GM11168 (cell line): ENCODE data around the gene ZFP90.

Source experiments
- in situ Hi-C: fragments of 300-500 bp; cut with MboI; formaldehyde crosslinking; loops from one replicate; pipeline ENCODE4 v1.12.0; 2022; ENCODE audit warnings: low sequenced_read_pairs; ENCODE audit not compliant: unreplicated experiment

The ZFP90 gene

DNA sequence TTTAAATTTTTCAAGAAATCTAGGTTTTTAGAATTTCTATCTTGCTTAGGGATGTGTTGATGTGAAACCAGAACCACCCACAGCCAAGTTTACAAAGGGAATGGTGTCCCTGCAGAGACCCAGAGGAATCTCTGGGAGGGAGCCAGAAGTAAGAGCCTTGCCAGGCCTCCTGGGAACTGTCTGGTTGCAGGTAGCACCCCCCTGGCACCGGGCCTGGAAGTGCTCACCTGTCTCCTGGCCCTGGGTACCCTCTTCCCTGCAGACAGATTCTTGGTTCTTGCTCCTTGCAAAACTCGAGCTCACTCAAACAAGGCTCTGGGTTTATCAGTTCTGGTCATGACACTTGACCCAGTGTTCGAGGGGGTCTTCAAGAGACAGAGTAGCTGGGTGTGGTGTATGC lies 24.6 kb upstream of the ZFP90 start:
- in situ Hi-C loops = no loop called here

DNA sequence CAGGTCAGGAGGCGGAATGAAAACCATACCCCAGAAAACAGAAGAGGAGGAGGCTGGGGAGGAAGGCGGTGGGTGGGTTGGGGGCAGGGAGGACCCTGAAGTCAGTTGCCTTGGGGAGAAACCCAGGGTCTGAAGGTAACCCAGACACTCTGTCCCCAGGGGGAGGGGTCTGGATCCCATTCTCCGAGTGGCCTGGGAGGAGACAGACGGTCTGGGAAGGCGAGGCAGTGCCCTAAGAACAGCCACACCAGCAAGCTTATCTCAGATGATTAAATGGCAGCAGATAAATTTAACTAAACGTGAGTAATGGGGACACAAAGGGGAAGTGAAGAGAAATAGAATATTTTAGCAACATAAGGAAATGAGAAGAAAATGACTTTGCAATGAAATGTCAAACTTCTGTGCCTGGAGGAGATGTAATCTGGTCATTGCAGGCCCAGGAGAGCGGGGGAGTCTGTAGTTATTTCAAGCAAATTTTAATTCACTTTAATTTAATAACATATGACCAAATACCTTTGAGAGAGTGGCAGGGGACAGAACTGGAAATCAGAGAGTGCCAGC lies 21.4 kb upstream of the ZFP90 start:
- in situ Hi-C loops = loop anchor here (5.0 kb wide), 1 partner anchor 70 kb away; the partner anchor contains the start of gene SMPD3

DNA sequence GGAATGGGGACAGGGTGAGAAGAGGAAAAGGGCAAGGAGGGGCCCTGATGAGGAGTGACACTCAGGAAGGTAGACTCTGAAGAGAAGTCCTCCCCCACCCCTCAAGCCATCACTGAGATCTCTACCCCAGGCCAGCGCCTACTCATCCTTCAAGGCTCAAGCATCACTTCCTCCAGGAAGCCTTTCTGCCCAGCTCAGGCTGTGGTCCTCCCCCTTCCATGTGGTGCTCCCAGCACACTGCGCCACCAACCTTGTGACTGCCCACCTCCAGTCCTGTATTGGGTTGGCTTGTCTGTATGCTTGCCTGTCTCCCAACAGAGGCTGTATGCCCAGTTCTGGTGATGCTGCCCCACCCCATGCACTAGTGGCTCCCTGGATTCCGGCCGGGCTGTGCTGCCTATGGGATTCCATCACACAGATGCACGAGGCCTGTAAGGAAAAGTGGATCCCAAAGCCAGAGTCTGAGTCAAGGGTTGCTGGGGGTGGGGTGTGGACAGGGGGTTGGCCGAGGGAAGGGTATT lies 19.8 kb upstream of the ZFP90 start:
- in situ Hi-C loops = loop anchor here (5.0 kb wide), 1 partner anchor 72 kb away; the partner anchor contains the start of gene SMPD3

DNA sequence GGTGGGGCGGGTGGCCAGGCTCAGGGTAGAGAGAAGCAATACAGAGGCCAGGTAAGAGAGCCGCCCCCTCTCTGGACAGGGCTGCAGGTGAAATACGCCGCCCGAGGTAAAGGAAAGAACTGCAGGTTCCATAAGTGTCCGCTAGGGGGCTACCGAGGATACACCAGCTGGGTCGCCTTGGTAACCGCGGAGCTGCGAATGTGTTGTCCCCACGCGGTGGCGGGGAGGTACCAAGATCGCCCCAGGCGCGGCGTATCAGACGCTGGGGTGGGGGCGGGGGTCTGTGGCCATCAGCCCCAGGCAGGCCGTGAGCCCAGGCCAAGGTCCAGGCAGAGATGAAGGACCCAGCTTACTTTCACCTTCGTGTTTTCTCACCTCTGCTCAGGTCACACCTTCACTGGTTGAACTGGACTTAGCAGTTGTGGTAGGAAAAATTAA lies 18.4 kb upstream of the ZFP90 start:
- in situ Hi-C loops = loop anchor here (10.0 kb wide), 3 partner anchors 184 to 594 kb away; no protein-coding TSS in a partner anchor

DNA sequence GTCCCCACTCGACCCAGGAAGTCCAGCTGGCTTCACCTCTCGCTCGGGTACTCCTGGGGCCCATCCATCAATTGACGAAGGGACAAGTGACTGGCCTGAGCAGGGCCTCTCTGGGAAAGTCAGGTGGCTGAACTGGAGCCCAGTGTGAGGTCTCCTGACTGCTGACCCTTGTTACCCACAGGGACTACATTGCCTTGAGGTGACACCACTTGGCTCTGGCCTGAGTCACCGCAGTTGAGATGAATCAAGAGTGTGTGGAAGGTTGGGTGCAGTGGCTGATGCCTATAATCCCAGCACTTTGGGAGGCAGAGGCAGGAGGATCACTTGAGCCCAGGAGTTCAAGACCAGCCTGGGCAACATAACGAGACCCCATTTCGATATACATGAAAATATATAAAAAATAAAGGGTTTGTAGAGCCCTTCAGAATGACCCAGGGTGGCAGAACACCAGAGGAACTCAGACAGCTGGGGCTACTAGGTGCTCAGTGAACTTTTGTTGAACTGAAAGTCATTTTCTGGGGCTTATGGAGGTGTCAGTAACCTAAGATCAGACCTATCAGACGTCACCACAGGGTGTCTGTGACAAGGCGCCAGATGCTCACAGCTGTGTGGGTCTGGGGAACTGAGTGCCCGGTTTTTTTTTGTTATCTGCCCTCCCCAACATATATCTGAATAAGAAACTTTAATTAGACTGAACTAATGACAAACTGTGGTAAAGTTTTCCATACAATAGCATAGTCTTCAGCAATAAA lies 14.8 kb upstream of the ZFP90 start:
- in situ Hi-C loops = loop anchor here (10.0 kb wide), 3 partner anchors 181 to 591 kb away; no protein-coding TSS in a partner anchor

DNA sequence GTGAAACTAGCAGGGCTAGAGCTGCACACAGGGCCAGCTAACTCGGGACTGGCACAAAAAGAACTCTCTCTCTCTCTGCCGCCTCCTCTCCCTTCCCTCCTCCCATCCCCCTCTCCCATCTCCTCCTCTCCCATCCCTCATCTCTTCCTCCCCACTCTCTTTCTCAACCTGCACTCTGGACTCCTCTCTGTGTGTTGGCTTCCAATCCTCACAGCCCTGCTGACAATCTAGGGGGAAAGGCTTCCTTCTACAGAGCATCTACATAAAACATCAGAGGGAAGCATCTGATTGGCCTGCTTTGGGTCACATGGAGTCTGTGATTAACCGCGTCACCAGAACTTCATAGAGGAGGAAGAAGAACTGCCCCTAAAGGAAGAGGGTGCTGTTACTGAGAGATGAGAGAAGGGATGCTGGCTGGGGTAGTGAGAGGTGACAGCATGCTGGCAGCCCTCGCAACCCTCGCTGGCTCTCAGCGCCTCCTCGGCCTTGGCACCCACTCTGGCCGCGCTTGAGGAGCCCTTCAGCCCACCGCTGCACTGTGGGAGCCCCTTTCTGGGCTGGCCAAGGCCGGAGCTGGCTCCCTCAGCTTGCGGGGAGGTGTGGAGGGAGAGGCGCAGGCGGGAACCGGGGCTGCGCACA lies 12.8 kb upstream of the ZFP90 start:
- in situ Hi-C loops = loop anchor here (10.0 kb wide), 3 partner anchors 179 to 589 kb away; no protein-coding TSS in a partner anchor

DNA sequence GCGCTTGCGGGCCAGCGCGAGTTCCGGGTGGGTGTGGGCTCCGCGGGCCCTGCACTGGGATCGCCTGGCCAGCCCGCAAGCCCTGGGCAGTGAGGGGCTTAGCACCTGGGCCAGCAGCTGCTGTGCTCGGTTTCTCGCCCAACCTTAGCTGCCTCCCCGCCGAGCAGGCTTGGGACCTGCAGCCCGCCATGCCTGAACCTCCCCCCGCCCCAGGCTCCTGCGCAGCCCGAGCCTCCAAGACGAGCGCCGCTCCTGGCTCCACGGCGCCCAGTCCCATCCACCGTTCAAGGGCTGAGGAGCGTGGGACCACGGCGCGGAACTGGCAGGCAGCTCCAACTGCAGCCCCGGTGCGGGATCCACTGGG lies 12.3 kb upstream of the ZFP90 start:
- in situ Hi-C loops = loop anchor here (10.0 kb wide), 3 partner anchors 178 to 588 kb away; no protein-coding TSS in a partner anchor

DNA sequence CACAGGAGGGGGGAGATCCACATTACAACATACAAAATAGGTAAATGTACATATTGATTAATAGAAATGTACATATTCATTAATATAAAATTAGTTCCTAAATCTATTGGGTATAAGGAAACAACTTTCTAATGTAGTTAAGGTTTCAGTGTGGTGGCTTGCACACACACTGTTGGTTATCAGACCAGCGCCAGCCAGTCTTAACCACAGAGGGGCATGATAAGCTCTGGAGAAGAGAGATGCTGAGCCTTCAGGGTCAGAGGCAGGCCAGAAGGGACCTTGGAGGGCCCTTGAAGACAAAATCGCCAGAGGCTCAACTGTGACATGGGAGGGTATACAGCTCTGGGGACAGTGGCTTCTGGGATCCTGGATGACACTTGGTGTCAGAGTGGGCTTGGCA lies 10.9 kb upstream of the ZFP90 start:
- in situ Hi-C loops = loop anchor here (10.0 kb wide), 3 partner anchors 177 to 587 kb away; no protein-coding TSS in a partner anchor

DNA sequence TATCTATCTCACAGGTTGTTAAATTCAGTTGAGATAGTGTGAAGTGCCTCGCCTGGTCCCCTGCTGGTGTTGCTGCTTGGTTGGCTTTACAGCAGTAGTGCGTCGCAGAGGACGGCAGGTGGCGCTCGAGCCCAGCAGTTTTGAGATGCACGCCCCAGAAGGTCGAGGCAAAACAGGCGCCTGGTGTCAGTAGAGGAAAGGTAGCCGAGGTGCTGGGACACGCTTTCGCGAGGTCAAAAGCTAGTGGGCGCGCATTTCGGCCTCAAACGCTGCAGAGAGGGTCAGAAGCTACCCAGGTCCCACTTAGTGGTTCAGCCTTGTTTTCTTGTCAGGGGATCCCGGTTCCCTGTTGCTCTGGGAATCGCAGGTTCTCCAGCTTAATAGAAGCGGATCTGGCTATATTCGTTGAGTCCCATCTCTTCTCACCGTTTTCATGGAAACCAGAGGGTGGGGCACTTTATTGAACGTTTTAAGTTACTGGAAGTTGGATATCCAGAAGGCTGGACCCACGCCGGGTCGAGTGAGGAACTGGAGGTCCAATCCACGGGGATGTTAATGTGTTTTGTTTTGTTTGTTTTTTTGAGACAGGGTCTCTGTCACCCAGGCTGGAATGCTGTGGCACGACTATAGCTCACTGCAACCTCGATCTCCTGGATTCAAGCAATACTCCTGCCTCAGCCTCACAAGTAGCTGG lies 10.3 kb upstream of the ZFP90 start:
- in situ Hi-C loops = loop anchor here (10.0 kb wide), 3 partner anchors 176 to 586 kb away; no protein-coding TSS in a partner anchor

DNA sequence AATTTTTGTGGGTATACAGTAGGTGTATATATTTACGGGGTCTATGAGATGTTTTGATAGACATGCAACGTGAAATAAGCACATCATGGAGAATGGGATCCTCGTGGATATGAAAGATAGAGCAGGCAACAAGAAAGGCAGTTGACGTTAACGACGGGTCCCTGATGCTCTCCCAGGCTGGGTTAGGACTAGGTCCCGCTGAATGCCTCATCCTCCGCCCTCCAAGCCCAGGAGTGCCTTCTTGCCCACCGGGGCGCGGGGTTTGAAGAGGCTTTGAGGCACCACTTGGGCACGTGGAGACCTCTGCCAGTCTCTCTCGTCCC lies 9.5 kb upstream of the ZFP90 start:
- in situ Hi-C loops = loop anchor here (10.0 kb wide), 3 partner anchors 175 to 585 kb away; no protein-coding TSS in a partner anchor

DNA sequence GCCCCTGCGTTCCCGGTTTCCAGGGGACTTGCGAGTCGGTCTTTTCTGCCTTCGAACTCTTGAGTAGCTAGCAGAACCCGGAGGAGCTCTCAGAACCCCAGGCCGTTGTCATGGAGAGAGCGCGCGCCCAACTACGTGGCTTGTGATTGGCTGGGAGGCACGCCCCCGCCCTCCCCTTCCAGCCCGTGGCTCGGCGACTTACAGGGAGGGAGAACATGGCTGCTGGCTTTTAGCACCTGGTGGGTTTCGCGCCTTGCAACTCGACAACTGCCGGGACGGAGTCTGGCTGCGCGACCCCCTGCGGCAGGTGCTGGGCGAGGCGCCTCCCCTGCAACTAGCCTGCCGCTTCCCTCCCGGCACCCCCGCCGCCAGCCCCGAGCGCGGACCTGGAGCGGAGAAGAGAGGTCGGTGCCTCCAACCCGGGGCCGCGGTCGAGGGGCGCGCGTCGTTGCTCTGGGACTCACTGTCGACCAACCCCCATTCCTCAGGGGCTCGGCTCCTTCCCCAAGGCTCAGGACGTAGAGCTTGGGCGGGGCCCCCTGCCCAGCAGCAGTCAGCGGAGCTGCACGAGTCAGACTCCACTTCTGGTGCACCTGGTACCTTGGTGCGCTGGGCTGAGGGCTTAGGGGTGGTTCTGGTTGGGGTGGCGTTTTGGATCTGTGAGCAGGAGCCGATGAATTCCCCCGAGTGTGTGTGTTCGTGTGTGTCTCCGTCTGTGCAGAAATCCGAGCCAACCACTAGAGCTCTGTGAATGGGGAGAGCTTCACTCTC lies 9.0 kb upstream of the ZFP90 start:
- in situ Hi-C loops = loop anchor here (10.0 kb wide), 3 partner anchors 175 to 585 kb away; no protein-coding TSS in a partner anchor

DNA sequence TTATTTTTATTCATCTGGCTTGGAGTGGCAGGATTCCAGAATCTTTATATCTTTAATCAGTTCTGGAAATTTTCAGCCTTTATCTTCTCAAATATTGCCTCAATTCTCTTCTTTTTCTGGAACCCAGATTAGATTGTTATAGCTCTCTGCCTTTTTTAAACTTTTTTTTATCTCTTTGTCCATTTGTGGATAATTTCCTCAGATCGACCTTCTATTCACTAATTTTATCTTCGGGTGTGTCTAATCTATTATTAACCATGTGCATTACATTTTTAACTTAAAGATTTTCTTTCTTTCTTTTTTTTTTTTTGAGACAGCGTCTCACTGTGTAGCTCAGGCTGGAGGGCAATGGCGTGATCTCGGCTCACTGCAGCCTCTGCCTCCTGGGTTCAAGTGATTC lies 5.2 kb upstream of the ZFP90 start:
- in situ Hi-C loops = no loop called here

DNA sequence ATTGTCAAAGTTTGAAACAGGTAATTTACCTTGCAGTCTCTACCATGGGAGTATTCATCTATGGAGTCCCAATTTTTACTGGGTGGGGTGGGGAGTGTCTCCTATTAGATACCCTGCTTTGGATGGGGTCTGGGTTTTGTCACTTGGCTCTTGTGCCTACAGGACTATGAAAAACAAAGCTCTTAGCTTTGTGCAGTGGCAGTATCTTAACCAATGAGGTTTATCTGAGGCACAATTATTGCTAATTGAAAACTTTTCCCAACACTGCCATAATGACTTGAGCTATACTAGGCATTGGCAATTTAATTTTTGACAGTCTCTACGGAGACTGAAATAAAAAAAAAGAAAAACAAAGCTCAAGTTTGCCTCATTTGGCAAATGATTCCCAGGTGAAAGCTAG lies 3.8 kb upstream of the ZFP90 start:
- in situ Hi-C loops = no loop called here

DNA sequence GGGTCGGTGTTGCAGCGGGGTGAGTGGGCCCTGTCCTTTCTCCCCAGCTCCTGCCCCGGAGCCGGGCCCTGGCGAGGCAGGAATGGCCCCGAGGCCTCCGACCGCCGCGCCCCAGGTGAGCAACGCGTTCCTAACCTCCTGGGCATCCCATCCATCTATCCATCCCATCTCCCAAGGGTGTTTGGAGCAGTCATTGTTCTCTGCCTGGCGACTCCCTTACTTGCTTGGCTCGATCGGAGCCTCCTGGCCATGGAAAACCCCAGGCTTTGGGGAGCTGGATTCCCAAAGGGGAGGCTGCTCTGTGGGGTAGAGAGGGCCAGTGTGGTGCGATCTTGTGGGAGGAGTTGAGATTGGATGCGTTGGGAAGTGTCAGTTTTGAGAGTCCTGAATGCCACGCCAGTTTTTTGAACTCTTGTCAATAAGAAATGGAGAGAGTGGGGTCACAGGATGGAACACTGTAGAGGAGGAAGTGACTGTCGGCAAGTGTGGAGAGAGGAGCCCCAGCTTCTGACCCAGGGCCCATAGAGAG lies 684 bp downstream of the ZFP90 start:
- in situ Hi-C loops = no loop called here

DNA sequence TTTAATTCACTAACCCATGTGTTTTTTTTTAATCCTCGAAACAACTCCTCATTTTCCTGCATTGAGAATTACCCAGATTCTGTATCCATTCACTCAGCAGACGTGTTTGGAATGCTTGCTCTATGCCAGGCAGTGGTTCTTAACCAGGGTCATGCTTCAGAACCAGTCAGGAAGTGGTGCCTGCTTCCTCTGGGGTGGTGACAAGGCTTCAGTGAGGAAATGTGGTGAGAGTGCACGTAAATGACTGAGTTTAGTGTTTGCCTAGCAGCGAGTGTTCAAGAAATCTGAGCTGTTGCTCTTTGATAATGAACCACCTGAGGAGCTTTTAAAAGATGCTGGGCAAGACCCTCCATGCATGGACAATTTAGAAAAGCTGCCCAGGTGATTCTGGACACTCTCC lies 9.9 kb downstream of the ZFP90 start:
- in situ Hi-C loops = no loop called here

DNA sequence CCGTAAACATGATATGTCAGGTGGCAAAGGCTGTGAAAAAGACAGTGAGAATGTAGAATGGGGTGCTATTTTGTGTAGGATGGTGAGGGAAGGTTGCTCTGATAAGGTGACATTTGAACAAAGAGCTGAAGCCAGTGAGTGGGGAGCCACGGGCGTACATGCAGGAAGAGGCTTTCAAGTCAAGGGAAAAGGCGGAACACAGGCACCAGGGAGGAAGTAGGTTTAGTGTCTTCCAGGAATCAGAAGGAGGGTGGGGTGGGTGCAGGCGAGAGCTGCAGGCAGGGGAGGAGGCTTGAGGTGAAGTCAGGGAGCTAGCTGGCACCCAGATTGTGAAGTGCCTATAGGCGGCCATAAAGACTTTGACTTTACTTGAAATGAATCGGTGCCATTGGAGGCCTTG lies 14.1 kb downstream of the ZFP90 start:
- in situ Hi-C loops = loop anchor here (25.0 kb wide), 1 partner anchor 259 kb away; no protein-coding TSS in a partner anchor

DNA sequence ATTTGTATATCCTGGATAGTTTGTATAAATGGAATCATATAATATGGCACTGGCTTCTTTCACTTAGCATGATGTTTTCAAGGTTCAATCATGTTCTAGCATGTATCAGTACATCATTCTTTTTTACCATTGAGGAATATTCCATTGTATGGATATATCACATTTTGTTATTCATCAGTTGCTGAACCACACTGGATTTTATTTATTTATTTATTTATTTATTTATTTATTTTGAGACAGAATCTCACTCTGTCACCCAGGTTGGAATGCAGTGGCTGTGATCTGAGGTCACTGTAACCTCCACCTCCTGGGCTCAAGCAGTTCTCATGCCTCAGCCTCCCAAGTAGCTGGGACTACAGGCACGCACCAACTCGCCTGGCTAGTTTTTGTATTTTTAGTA lies 21.2 kb downstream of the ZFP90 start:
- in situ Hi-C loops = loop anchor here (25.0 kb wide), 1 partner anchor 252 kb away; no protein-coding TSS in a partner anchor

DNA sequence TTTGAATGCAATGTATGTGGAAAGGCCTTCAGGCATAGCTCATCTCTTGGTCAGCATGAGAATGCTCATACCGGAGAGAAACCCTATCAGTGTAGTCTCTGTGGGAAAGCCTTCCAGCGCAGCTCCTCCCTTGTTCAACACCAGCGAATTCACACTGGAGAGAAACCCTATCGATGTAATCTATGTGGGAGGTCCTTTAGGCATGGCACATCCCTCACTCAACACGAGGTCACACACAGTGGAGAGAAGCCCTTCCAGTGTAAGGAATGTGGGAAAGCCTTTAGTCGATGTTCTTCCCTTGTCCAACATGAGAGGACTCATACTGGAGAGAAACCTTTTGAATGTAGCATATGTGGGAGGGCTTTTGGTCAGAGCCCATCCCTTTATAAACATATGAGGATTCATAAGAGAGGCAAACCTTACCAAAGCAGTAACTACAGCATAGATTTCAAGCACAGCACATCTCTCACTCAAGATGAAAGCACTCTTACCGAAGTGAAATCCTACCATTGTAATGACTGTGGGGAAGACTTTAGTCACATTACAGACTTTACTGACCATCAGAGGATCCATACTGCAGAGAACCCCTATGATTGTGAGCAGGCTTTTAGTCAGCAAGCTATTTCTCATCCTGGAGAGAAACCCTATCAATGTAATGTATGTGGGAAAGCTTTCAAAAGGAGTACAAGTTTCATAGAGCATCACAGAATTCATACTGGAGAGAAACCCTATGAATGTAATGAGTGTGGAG lies 24.7 kb downstream of the ZFP90 start:
- in situ Hi-C loops = loop anchor here (25.0 kb wide), 1 partner anchor 248 kb away; no protein-coding TSS in a partner anchor
